ENCODE results near the gene HSD17B12.

- TF ChIP-seq POLR2AphosphoS5 (IDR thresholded peaks at IDR 0.05): no peak
- TF ChIP-seq, protein P1, sequence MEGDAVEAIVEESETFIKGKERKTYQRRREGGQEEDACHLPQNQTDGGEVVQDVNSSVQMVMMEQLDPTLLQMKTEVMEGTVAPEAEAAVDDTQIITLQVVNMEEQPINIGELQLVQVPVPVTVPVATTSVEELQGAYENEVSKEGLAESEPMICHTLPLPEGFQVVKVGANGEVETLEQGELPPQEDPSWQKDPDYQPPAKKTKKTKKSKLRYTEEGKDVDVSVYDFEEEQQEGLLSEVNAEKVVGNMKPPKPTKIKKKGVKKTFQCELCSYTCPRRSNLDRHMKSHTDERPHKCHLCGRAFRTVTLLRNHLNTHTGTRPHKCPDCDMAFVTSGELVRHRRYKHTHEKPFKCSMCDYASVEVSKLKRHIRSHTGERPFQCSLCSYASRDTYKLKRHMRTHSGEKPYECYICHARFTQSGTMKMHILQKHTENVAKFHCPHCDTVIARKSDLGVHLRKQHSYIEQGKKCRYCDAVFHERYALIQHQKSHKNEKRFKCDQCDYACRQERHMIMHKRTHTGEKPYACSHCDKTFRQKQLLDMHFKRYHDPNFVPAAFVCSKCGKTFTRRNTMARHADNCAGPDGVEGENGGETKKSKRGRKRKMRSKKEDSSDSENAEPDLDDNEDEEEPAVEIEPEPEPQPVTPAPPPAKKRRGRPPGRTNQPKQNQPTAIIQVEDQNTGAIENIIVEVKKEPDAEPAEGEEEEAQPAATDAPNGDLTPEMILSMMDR (IDR thresholded peaks at IDR 0.05): no peak
- TF ChIP-seq POLR2A (IDR thresholded peaks at IDR 0.05; ENCODE audit: low read depth): no peak
Measured at GRCh38 chr11:43746670-43747069, 66.1 kb downstream of the HSD17B12 start.
